ENCODE data around the gene TNIK.
A peak's percentile ranks its signal among the peaks of the same experiment; 100 is the strongest.

Gene TNIK

GRCh38 chr3:171023566-171023965 is 436.6 kb downstream of the TNIK start:
- no peak for TF ChIP-seq CTCF (IDR thresholded peaks at IDR 0.05; ENCODE audit: extremely low read depth, insufficient read depth, missing control alignments)
- in situ Hi-C loops (cut with MboI; ENCODE audit: low pct_unique_long_range_greater_than_20kb, low sequenced_read_pairs, unreplicated experiment), result no loop called here
- DNase-seq (ENCODE audit: low spot score), result no peak

- no peak for DNase-seq (ENCODE audit: low spot score)
- TF ChIP-seq CTCF (IDR thresholded peaks at IDR 0.05; ENCODE audit: extremely low read depth, insufficient read depth, missing control alignments), result no peak
- in situ Hi-C loops (cut with MboI; ENCODE audit: low pct_unique_long_range_greater_than_20kb, low sequenced_read_pairs, unreplicated experiment), result no loop called here
Measured at GRCh38 chr3:171021377-171021776, 438.8 kb downstream of the TNIK start.

GRCh38 chr3:171018156-171018935 is 441.9 kb downstream of the TNIK start:
- TF ChIP-seq CTCF (IDR thresholded peaks at IDR 0.05; ENCODE audit: extremely low read depth, insufficient read depth, missing control alignments), result peak; percentile 16
- no peak for DNase-seq (ENCODE audit: low spot score)
- in situ Hi-C loops (cut with MboI; ENCODE audit: low pct_unique_long_range_greater_than_20kb, low sequenced_read_pairs, unreplicated experiment), result no loop called here

DNA sequence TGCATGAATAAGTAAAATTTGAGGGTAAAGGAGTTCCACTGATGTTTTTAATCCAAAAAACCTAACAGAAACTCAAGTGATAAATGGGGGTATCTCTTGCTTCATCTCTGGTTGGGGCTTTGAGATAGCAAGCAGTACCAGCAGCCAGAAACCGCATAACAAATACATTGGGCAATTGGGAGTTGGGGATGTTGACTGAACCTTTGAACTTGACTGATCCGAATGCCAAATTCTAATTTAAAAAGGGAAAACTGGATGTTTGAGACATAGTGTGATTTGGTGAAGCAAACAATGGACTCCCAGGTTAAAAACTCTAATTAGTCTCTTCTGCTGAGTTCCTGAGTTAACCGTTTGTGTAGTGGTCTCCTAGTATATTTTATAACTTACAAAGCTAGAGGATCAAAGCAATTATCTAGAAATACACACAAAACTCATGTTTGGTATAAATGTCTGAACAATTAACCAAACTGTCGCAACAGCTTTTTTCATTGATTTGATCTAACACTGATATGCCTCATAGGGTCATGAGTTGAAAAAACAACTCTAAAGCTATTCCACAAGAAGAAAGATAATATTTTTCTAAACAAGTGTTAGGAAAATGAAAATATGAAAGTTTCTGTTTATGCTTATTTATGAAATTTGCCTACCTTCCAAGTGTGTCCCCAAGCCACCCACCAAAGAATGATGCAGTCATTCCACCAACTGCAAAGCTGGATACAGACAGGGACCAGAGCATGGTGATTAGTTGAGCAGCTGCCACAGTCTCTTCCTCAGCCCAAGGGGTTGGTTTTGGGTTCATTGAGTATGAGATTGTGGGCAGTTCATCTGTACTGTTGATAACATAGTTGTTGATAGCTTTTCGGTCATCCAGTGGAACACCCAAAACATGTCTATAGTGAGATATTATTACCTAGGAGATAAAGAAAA is 446.1 kb downstream of the TNIK start:
- no peak for TF ChIP-seq CTCF (IDR thresholded peaks at IDR 0.05; ENCODE audit: extremely low read depth, insufficient read depth, missing control alignments)
- DNase-seq (ENCODE audit: low spot score), result no peak
- in situ Hi-C loops (cut with MboI; ENCODE audit: low pct_unique_long_range_greater_than_20kb, low sequenced_read_pairs, unreplicated experiment), result no loop called here

DNA sequence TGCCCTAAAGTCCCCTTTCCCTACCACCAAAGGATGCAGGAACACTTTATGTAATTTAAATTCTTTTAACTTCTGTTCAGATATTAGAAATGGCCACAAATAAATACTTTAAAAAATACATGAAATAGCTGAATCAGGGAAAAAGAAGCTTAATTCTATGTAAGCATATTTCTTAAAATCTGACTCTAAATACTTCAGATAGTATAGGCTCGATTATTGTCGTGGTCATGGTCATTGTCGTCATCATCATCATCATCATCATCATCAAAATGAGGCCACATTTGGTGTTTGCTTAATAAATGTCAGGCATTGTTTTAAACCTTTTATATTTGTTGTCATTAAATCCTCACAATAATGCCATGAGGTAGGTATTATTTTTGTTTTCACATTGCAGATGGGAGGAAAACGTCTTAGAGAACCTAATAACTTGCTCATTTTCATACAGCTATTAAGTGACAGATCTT is 448.3 kb downstream of the TNIK start:
- no peak for DNase-seq (ENCODE audit: low spot score)
- in situ Hi-C loops (cut with MboI; ENCODE audit: low pct_unique_long_range_greater_than_20kb, low sequenced_read_pairs, unreplicated experiment), result no loop called here
- TF ChIP-seq CTCF (IDR thresholded peaks at IDR 0.05; ENCODE audit: extremely low read depth, insufficient read depth, missing control alignments), result no peak
